EL (cell line): ENCODE measurements around the gene THSD7B.
A peak's percentile ranks its signal among the peaks of the same experiment; 100 is the strongest.

Source experiments
- DNase-seq: peaks from one replicate; pipeline ENCODE4 v3.0.0-alpha.2; 2016

THSD7B gene

DNA sequence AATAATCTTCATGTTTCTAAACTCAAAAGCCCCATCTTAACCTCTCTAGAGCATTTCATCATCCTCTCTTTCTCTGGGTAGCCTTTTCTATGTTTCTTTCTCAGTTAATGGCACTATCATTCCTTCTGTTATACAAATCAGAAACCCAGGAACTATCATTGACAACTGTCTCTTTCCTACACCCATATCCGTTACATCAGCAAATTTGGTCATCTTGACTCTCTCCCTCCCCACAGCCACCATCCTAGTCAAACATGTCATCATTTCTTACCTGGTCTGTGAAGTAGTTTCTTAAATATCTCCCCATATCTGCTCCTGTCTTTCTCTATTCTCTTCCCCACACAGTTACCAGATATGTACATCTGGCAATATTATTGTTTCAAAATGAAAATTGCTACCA, 62.8 kb downstream of the THSD7B start:
- DNase-seq, result no peak

DNA sequence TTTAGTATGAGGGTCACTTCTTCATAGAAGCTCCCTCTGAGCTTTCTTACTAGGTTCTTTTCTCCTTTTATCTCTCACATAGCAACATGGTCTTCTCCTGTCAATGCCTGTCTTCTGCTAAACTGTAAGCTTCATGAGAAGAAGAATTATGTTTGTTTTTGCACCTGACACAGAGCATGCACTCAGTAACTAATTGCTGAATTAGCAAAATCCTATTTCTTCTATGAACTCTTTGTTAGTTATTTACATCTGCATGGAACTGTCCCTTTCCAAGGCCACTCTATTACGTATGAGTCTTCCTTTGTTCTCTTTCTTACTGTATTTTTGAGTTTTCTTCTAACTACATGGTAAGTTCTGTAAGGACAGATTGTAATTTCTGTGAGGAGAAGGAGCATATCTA, 63.4 kb downstream of the THSD7B start:
- no peak for DNase-seq

DNA sequence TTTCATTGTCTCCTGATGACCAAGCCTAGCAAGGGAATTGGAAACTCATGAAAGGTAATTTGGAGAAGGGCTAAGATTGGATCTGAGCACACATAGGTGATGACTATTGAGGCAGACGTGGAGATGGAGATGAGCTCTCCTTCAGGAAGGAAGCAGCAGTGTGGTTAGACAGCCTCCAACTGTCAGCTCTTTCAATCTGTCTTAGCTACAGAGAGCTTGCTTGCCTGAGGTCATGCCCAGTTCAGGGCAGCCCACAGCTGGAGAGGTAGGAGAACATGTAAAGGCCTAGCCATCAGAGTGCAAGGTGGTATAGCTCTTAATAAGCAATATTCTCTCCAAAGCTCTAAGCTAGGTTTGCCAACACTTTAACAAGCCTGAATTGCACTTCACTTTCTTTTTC, 79.2 kb downstream of the THSD7B start:
- no peak for DNase-seq

DNA sequence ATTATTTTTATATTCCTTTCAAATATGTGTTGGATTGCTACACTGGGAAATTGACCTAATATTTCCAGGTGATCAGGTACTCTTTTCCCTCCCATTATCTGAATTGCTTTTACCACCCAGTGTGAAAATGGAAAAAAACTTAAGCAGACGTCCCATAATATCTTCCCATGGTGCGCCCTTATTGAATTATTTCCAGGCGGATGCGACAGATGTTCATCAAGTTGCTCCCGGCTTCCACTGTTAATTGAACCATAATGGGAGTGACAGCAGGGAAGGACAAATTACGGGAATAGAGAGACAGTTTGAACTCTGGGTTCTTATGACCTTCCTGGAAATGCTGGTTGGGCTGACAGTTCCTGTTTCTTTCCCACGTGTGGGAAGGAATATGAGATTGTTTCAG, 93.3 kb downstream of the THSD7B start:
- no peak for DNase-seq

DNA sequence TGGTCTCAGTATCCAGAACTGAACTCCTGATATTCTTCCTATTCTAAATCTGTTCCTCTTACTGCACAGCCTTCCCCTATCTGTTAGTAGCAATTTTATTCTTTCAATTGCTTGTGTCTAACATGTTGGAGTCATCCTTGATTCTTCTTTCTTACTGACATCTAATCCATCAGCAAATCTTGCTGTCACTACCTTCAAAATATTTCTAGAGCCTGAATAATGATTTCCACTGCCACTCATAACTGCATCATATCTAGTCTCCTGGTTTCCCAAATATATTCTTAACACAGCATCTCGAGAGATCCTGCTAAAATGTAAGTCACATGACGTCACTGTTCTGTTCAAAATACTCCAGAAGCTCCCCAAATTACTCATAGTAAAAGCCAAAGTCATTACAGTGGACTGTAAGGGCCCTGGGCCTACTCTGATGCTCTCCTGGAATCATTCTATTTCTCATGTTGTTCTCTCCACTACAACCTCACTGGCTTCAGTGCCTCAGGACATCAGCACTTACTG, 95.2 kb downstream of the THSD7B start:
- no peak for DNase-seq

DNA sequence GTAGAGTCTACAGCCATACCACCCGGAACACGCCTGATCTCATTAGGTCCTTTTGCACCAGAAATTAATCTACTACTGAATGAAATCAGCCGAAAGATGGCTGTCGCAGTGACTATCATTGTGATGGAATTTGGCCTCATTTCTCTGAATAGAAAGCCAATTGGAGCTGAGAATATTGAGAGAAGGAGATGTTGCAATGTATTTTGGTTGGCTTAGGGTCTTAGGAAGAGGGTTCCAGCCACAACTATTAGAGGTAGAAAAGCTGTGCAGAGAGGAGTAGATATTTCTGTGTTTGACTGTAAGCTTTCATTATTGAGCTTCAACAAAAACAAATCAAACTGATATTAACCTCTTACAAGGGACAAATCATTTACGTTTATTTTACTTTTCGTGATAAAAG, 98.1 kb downstream of the THSD7B start:
- DNase-seq, result no peak

DNA sequence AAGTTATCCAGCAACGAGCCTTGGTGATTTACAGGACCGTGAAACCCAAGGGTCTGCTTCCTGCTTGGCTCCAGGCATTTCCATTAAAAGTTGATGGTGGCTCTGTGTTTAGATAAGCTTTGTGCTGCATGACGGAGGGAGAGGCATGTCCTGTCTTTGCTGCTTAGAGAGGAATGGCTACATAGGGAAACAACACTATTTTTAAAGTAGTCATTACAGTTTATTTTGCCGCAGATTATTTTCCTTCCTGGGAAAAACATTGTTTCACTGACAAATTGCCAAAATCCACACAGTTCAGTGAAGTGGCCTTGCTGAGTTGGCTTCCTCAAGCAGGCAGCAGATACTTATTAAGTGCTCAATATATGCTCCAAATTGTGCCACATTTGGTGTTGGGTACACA, 98.5 kb downstream of the THSD7B start:
- no peak for DNase-seq

DNA sequence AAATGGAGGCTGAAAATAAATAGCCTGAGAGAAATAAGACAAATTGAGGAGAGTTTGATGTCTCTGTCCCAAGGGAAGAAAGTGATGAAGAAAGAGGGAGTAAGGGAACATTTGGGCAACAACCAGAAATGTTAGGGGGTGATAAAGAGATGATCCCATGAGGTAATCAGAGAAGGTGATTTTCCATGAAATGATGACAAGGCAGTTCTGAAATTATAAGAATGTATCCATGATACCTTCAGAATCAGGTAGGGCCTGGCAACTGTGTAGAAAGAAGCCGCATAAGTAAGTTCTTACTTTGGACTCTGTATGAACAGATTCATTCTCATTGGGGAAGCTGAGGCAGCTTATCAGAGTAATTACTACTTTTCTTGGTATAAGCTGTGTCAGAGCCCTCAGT, 106.1 kb downstream of the THSD7B start:
- DNase-seq, result no peak

GRCh38 chr2:136874258-136874657, 108.9 kb downstream of the THSD7B start:
- DNase-seq, result peak; percentile 22

DNA sequence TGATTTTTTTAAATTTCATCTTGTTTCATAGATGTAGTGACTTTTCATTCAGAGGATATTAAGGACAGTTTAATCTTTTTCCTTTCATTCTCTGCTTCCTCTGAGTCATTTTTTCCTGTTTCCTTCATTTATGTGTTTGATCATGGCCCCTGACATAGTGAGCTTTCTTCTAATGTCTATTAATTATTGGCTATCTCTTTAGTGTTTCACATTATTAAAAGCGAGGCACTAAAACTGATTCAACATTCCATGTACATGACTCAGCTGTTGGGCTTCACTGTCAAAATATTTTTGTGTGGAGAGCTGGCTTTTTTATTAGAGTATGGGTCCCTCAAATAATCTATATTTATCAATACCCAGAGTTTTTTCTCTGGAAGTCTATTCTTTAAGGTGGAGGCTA, 125.8 kb downstream of the THSD7B start:
- no peak for DNase-seq

GRCh38 chr2:136894007-136894634, 128.8 kb downstream of the THSD7B start:
- no peak for DNase-seq

DNA sequence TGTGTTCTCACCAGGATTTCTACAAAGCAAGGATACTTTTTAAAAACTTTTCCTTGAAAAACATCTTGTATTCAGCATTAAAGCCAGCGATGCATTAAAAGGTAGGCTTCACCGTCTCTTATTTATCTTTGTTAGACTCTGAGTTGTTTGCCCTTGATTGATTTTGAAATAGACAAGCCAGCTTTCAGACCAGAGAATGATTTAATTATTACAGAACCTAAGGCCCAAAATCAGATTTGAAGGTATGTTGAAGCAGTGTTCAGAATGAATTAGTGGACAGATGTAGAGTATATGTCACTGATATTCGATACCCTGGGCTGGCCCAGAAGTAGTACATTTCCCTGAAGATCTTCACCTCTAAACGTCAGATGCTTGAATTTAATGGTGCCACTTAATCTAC, 136.4 kb downstream of the THSD7B start:
- no peak for DNase-seq

GRCh38 chr2:136905779-136906178, 140.4 kb downstream of the THSD7B start:
- no peak for DNase-seq

DNA sequence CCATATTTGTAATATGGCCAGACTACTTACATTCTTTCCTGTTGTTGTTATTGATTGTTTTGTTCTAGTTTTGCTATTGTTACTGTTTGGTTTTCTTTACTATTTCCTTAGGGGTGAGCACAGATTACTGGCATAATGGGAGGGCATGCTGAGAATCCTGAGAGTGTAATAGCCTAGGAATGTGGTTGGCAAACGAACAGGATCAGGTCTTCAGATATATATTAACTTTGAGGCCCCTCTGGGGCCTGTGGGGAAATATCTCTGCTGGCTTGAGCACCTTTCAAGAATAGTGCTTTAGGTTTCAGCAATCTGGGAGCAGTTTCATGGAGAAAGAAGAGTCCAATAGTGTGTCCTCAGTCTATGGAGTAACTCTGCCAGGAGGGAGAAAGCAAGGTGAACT, 144.4 kb downstream of the THSD7B start:
- no peak for DNase-seq

- DNase-seq, result no peak
Observed at GRCh38 chr2:136916131-136916530, 150.8 kb downstream of the THSD7B start.

DNA sequence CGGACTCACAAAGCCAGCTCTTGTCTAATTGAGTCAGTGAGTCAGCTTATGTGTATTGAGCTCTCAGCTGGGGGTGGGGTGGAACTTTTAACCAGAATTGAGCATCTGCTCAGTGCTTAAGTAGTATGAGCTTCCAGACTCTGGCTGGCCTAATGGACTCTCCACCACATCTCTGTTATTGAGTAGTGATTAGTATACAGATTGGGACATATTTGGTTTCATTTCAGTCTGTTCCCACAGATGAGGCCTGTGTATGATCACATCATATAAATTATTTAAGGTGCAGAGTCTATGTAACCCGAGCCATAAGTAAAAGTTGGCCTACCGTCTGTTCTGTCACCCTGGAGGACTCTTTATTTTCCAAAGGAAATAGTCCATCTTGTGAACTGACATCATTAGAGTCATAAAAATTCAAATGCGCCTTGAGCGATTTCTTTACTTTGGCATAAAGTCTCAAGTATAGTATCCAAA, 152.1 kb downstream of the THSD7B start:
- DNase-seq, result no peak

DNA sequence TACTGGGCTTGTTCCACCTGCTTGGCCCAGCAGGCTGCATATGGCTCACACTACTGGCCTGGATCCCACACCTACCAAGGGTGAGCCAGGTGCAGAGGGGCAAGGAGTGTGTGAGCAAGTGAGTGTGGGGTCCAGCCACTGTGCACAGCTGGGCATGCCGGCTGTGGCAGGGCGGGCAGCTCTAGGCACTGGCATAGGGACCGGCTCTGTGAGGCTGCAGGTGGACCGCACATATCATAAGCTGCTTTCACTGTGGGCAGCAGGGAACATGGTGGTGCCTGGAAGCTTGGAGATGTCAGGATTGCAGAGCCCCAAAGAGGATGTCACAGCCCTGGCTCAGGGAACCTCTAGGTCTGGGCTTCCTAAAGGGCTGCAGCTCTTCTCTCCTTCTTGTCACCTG, 154.3 kb downstream of the THSD7B start:
- DNase-seq, result no peak

GRCh38 chr2:136920652-136921333, 155.4 kb downstream of the THSD7B start:
- DNase-seq, result no peak

- no peak for DNase-seq
Observed at GRCh38 chr2:136927156-136927555, 161.8 kb downstream of the THSD7B start.

DNA sequence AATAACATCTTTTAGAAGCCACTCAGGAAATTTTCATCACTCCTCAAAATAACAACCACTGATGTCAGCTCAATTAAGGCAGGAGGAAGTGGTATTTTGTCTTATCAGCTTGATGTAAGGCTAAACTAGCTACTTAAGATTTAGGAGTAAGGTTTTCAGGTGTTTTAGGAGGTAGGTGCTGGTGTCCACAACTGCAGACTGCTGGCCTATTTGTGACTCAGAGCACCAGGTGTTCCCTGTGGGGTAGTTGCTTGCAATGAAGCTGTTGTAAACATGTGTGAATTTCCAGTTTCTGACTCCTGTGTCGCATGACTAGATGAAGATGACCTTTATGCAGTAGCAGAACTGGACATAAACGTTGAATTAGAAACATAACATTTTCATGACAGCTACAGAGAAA, 164.2 kb downstream of the THSD7B start:
- DNase-seq, result no peak

DNA sequence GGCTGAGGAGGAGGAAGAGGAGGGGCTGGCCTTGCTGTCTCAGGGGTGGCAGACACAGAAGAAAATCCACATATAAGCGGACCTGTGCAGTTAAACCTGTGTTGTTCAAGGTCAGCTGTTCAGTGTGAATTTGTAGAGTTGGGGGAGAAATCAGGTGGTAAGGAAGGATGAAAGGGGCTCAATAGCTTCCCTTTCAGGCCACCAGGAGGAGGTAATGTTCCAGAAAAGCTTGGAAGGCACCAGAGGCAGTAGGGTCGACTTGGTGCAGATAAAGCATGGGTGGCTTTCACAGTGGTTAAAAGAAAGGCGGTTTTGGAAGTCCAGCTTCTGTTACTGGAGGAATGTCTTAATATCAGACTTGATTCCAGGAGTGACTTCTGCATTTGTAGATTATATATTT, 167.4 kb downstream of the THSD7B start:
- peak; percentile 23 for DNase-seq

GRCh38 chr2:136935119-136935518, 169.8 kb downstream of the THSD7B start:
- DNase-seq, result no peak

DNA sequence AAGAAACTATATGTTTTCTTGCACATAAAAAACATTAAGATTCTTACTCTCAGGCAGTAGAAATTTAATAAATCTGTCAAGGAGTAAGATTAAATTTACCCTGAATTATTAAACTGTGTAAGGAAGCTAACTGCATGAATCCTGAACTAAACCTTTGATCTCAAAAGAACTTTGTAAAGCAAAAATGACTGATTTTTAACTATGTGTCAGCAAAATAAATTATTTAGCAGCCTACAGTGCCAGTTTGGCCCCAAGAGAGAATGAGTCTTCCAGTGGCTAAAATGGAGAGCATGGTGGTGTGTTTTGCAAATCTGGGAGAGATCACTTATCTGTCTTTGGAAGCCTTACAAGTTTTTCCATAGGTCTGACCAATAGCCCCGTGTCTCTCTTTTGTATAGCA, 190.7 kb downstream of the THSD7B start:
- no peak for DNase-seq

- no peak for DNase-seq
Observed at GRCh38 chr2:136957044-136957443, 191.7 kb downstream of the THSD7B start.
